ENCODE results near the gene MKS1.

Gene MKS1

DNA sequence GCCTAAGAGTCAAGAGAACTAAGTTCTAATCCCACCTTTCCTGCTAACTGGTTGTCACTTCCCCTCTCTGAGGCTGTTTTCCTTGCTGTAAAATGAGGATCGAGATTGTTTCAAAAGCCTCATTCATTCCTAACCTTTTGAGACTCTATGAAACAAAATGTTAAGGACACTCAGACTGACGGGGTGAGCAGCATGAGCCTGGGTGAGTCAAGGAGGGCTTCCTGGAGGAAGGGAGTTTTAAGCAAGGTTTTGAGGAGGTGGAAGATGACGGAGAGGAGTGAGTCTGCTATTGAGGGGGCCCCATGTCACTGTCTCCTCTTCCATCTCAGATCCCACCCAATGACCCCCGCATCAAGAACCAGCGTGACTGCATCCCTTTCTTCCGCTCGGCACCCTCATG lies 22.4 kb downstream of the MKS1 start:
- DNase-seq = no peak

DNA sequence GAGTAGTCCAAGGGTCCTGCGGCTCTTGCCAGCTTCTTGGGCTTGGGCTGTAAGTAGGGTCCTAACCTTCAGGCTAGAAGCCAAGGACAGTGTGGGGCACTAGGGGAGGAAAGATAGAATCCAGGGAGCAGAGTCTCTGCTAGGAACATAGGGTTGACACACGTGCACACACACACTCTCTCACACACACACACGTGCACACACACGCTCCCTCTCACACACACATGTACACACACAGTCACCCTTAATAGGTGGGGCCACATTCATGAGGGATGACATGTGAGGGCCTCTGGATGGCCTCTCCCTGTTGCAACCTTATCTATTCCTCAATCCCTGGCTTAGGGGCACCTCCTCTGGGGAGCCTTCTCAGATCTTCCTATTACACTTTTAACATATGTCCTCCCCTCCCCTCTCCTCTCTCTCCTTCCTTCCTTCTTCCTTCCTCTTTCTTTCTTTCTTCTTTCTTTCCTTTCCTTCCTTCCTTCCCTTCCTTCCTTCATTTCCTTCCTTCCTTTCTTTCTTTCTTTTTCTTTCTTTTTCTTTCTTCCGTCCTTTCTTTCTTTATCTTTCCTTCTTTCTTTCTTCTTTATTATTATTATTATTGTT lies 23.4 kb downstream of the MKS1 start:
- DNase-seq = no peak

- DNase-seq = no peak
These were observed 25.3 kb downstream of the MKS1 start for GRCh38 chr17:58193641-58194255.

GRCh38 chr17:58192612-58193011 lies 26.4 kb downstream of the MKS1 start, which contains the start of gene EPX:
Gene EPX, plus strand, starts transcription at chr17:58192726. Its CDS starts 121 bp downstream, at chr17:58192847.
- DNase-seq = no peak

- no peak for DNase-seq
These were observed 27.7 kb downstream of the MKS1 start for GRCh38 chr17:58191241-58191896.

GRCh38 chr17:58189436-58190146 lies 29.5 kb downstream of the MKS1 start:
- DNase-seq = no peak

DNA sequence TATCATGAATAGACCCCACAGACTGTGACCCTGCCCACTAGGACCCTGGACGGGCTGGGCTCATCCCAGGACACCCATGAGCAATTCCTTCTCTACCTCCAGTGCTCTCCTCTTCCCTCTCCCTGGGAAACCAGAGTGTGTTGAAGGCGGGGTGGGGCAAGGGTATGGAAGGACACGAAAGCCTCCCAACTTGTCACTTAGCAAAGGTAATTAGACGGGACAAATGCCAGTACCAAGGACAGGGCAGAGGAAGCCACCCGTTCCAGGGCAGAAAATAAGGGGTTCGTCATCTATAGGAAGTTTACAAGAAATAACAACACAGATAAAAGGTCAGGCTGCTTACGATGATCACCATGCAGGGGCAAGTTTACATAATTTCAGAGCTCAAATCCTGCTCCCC lies 31.4 kb downstream of the MKS1 start:
- DNase-seq = no peak

DNA sequence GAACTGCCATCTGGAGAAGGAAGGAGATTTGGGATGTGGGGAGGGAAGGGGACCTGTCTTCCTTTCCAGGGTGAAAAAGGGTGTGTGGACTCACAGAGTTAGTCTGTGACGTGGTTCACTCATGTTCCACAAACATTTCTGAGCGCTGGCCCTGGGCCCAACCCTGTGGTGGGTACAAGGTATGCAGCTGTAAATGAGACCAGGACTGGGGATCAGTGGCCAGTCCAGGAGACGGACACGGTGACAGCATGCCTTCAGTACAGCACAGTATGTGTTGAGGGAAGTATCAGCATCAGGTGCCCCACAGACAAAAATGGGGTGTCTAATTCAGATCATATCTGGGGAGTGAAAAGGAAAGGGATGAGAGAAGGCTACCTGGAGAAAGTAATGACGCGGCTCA lies 32.0 kb downstream of the MKS1 start:
- no peak for DNase-seq

DNA sequence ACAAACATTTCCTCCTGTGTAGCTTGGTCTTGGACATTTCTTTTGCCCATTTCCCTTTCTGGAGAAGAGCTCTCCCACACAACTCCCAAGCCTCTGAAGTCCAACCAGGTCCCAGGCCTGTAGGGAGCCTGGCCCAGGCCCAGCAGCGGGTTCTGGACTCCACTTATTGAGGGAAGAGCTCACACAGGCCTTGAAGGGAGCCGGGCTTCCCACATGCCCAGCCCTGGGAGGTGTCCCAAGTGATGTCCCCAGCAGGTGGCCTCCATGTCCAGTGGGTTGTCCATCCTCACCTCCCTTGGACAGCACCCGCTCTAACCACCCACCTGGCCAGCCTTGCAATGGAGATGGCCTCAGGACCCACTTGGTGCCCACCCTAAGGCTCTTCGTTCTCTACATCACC lies 32.5 kb downstream of the MKS1 start:
- DNase-seq = no peak

DNA sequence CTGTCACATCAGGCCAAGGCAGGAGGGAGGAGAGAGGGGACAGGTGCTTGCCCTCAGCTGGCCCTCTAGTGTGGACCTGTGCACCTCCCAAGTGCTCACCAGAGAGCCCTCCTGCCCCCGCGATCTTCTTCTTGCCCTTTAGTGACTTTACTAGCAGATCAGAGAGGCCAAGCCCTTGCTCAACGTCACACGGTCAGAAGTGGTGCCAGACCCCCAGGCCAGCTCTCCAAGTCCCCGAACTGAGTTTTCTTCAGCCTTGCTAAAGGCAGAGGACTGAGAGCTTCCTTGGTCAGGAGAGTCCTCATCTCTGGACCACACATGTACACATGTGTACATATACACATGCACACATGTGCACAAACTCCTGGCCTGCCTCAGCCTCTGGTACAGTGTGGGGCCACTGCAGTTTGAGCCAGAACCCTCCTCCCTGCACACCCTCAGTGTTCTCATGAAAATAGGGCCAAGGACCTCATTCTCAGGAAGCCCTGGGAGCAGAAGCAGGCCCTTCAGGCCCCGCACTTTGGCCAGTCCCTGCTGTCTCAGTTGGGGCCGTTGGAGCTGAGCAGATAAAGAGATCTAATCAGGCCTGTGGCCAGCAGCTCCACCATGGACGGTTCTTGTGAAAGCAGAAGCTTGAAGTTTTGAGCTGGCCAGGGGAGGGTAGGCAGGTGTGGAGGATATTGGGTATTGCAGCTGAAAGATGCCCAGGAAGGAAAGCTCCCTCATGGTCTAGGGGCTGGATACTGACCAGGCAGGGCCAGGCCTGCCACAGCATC lies 33.9 kb downstream of the MKS1 start:
- no peak for DNase-seq

DNA sequence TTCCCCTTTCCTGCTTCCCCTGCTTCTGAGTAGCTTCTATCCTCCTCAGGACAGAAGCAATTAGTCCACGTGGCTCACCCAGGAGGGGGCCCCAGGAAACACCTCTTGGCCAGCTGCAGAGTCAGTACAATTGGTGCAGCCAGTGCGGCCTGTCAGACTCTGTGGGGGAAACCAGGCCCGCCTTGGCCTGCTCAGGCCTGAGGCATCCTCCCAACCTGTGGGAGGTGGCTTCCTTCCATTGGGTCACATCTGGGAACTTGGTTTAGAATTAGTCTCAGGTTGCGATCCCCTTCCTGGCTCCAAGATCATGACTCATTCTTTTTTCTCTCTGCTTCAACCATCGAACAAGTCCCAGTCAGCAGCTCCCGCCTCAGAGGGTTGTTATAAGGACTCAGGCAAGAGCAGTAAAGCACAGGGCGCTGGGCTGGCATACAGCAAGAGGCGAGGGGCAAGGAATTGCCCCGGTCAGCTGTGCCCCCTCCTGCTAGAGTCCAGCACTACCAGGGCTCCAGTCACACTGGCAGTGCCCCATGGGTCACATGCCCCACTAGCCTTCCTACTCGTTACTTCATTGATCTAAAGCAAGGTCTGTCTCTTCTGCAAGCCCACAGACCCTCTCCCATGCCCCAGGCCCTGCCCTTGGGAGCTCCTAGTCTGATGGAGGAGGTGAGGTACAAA lies 34.6 kb downstream of the MKS1 start:
- DNase-seq = no peak

DNA sequence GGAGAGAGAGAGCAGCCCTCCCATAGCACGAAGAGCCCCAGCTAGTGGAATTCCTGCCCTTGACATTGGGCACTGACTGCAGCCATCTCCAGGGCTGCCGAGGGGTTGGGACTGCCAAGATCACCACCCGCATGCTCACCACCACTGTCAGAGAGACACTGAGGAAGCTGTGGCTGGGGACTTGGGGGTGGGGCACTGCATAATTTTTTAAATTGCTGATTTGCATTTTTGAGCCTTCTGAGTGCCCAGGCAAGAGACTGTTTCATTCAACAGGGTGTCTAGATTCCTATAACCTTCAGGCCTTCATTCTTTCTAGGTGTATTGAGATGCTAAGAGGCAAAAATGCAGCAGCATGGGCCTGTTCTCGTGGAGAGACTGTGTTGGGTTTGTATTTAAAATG lies 35.5 kb downstream of the MKS1 start:
- DNase-seq = no peak

- no peak for DNase-seq
These were observed 37.3 kb downstream of the MKS1 start for GRCh38 chr17:58181796-58182195.

- no peak for DNase-seq
These were observed 42.9 kb downstream of the MKS1 start for GRCh38 chr17:58176200-58176599.

GRCh38 chr17:58174871-58175270 lies 44.2 kb downstream of the MKS1 start:
- DNase-seq = no peak

- DNase-seq = no peak
These were observed 46.5 kb downstream of the MKS1 start for GRCh38 chr17:58172369-58173071.

GRCh38 chr17:58170622-58171021 lies 48.4 kb downstream of the MKS1 start:
- DNase-seq = no peak

DNA sequence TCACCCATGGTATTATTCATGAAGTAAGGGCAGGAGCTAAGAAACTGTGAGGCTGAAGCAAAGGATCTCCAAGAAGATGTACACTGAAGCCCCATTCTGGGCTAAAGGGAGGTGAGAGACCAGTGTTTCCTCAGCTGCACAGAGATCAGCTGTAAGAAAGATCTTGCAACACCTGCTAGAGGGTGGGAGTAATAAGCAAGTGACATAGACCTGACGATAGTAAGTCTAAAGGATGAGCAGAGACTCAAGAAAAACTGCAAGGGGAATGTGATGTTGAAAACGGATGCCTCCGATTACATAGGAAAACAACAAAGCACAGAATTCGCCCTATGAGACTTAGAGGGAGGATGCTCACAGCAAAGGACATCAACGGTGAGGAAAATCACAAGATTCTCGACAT lies 52.4 kb downstream of the MKS1 start, which contains the start of gene OR4D2:
OR4D2 (plus strand) TSS at position 301 of the 400 bp plus-strand sequence. CDS start 2,674 bp downstream, outside the sequence.
- DNase-seq = no peak

GRCh38 chr17:58165981-58166380 lies 53.1 kb downstream of the MKS1 start:
- DNase-seq = no peak

DNA sequence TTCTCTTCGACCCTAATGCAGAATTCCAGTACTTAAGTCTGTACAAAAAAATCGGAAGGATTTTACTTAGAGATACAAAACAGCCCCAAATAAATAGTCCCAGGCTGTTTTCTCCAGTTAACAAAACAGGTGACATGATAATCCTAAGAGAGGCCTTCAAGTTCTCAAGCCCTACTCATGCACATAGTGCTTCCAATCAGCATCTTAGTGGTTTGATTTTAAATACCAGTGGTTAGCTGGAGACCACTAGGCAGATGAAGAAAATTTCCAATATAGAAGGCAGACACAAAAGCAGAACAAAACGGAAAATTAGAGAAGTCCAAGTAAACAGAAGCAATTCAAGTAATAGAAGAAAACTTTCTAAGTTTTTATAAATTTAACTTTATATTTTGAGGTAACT lies 57.5 kb downstream of the MKS1 start:
- no peak for DNase-seq

- no peak for DNase-seq
These were observed 60.9 kb downstream of the MKS1 start for GRCh38 chr17:58158181-58158580.
